ENCODE results near the gene AGTPBP1.

DNA sequence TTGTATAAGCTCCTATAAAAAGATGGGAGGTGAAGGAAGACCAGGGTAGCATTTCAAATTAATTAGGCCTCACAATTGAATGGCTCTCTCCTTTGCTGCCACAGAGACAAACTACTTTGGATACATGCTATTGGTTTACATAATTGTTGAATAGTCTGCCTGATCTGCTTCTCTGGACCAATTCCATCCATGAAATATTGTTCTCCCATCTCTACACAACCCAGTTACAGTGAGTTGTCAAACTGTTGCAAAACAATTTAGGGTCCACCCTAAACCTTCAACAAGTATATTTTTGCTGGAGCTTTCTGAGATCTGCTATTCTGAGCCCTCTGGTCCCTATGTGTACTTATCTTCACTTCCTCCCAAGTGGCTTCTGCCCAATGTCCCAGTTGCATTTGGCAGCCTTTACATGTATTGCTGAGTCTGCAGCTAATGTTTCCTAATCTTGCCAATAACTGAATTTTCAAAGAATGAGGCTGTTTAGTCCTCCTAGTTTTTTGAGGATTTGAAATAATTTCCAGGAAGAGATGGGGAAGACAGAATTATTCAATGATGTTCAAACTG is 38.9 kb downstream of the AGTPBP1 start:
- TF ChIP-seq, protein P1, sequence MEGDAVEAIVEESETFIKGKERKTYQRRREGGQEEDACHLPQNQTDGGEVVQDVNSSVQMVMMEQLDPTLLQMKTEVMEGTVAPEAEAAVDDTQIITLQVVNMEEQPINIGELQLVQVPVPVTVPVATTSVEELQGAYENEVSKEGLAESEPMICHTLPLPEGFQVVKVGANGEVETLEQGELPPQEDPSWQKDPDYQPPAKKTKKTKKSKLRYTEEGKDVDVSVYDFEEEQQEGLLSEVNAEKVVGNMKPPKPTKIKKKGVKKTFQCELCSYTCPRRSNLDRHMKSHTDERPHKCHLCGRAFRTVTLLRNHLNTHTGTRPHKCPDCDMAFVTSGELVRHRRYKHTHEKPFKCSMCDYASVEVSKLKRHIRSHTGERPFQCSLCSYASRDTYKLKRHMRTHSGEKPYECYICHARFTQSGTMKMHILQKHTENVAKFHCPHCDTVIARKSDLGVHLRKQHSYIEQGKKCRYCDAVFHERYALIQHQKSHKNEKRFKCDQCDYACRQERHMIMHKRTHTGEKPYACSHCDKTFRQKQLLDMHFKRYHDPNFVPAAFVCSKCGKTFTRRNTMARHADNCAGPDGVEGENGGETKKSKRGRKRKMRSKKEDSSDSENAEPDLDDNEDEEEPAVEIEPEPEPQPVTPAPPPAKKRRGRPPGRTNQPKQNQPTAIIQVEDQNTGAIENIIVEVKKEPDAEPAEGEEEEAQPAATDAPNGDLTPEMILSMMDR (conservative IDR thresholded peaks at IDR 0.05; ENCODE audit: low read length): no peak
- TF ChIP-seq EZH2phosphoT487 (IDR thresholded peaks at IDR 0.05; ENCODE audit: borderline replicate concordance): no peak

All from Loucy (cell line).